Ectodermal cell (in vitro differentiated cells): ENCODE measurements around the gene WDR76.

Source experiments
- H3K27ac ChIP-seq: 2 replicates; pipeline ENCODE4 v1.7.0; 2013; ENCODE audit warnings: mild to moderate bottlenecking, low read depth, low read length; ENCODE audit not compliant: insufficient read depth, poor library complexity, severe bottlenecking
- H3K27me3 ChIP-seq: 2 replicates; pipeline ENCODE4 v1.7.0; 2013; ENCODE audit warnings: mild to moderate bottlenecking, low read length; ENCODE audit not compliant: insufficient read depth, control insufficient read depth, poor library complexity, severe bottlenecking
- H3K36me3 ChIP-seq: one replicate; pipeline ENCODE4 v1.7.0; 2013; ENCODE audit warnings: low read length; ENCODE audit not compliant: control insufficient read depth, insufficient read depth
- H3K4me1 ChIP-seq: one replicate; pipeline ENCODE4 v1.7.0; 2013; ENCODE audit warnings: low read length; ENCODE audit not compliant: control insufficient read depth, insufficient read depth
- H3K4me3 ChIP-seq: 2 replicates; pipeline ENCODE4 v1.7.0; 2013; ENCODE audit warnings: low read depth, low read length, control low read depth; ENCODE audit not compliant: insufficient read depth
- H3K9me3 ChIP-seq: 2 replicates; pipeline ENCODE4 v1.7.0; 2013; ENCODE audit warnings: mild to moderate bottlenecking, low read length, moderate library complexity; ENCODE audit not compliant: control insufficient read depth
- WGBS, 2 experiments: methylation state at CpG; one replicate each; pipeline ENCODE4 v1.1.7; 2013; ENCODE audit warnings: missing lambda C conversion rate in 2 of 2; 5-methylcytosine and 5-hydroxymethylcytosine counted together

WDR76 gene

GRCh38 chr15:43913026-43913780 is 86.4 kb downstream of the WDR76 start:
- WGBS, 2 experiments = 100% methylated on average over 1 of the region's 1 CpG; no CpG with 5 or more reads in 1 of the 2 experiments
- Histone ChIP-seq H3K27ac (no peak overlapping the region), H3K27me3 (no peaks in the 10 kb centered on the region), H3K36me3 (no peaks in the 10 kb centered on the region), H3K4me1 (peaks cover 6% of the 10 kb centered on the region), H3K9me3 (no peaks in the 10 kb centered on the region), H3K4me3 (no peak overlapping the region)

GRCh38 chr15:43913941-43914340 is 87.1 kb downstream of the WDR76 start:
- Histone ChIP-seq H3K27ac (no peak overlapping the region), H3K9me3 (no peaks in the 10 kb centered on the region), H3K27me3 (no peaks in the 10 kb centered on the region), H3K36me3 (no peaks in the 10 kb centered on the region), H3K4me1 (peaks cover 6% of the 10 kb centered on the region), H3K4me3 (no peak overlapping the region)
- WGBS, 2 experiments = 89 to 97% methylated on average over 1 of the region's 1 CpG

GRCh38 chr15:43915631-43916325 is 89.0 kb downstream of the WDR76 start:
- Histone ChIP-seq H3K27ac (no peak overlapping the region), H3K4me3 (no peak overlapping the region), H3K27me3 (no peaks in the 10 kb centered on the region), H3K9me3 (no peaks in the 10 kb centered on the region), H3K4me1 (peaks cover 7% of the 10 kb centered on the region), H3K36me3 (no peaks in the 10 kb centered on the region)
- WGBS, 2 experiments = 60 to 65% methylated on average over 5 of the region's 5 CpGs

DNA sequence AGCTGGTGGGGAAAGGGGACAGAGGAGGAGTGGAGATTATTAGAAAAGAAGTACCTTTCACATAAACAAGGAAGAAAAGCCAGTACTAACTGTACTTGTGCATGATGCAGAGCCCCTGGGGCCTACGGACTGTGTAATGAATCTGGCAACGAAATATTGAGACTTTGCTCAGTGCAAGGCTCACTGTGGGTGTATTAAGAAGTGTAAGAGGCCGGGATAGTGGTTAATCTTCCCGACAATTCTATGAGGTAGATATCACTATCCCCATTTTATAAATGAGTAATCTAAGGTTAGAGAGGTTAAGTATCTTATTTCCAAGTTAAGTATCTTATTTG is 89.5 kb downstream of the WDR76 start:
- H3K36me3 ChIP-seq = no peaks in the 10 kb centered on the region
- peaks cover 12% of the 10 kb centered on the region for H3K4me1 ChIP-seq
- H3K27me3 ChIP-seq = no peaks in the 10 kb centered on the region
- H3K4me3 ChIP-seq = no peak overlapping the region
- no peak overlapping the region for H3K27ac ChIP-seq
- H3K9me3 ChIP-seq = no peaks in the 10 kb centered on the region
- WGBS, 2 experiments = 91 to 93% methylated on average over 2 to 4 of the region's 4 CpGs
